Measurements from ENCODE around the gene PNCK.
"Not testable (repeated sequence)": the region's sequence is repeated elsewhere in the genome, so short reads cannot be mapped to it uniquely, and the experiment has no call there.

PNCK gene

DNA sequence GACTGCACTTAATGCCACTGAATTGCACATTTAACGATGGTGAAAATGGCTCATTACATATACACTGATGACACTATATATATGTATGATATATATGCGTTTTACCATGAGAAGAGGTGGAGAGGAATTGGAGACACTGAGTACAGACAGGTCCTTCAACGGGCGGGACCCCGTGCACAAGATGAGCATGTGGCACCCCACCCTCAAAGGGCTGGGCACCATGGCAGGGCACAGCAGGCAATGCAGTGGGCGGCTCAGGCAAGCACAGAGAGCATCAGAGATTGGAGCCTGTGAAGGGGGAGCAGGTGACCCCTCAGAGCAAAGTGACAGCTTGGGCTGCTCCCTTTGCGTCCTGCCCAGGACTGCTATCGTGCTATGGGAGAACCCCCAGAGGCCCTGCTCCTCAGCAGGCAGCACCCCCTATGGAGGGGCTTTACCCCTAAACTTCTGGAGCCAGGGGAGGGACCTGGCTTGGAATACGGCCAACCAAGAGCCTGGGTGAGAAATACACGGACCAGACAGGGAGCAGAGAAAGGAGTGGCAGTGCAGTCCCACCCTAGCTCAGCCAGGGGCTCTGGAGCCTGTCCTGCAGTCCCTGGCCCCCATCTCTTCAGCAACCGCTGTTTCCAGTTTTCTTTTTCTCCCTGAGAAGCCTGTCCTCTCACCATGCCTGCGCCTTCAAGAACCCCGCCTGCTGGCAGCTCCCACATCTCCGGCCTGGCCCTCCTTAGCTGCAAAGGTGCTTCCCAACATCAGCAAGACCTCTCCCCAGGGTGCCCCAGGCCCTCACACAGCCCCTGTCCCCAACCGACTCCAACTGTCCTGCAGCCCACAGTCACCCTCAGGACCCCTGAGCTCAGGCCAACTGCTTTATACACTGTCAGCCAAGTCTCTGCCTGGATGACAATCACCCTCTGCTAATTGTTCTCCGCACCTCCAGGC lies 24.6 kb upstream of the PNCK start:
- H3K4me1 ChIP-seq (ENCODE audit: control insufficient read depth, insufficient read depth, low read length, poor library complexity, severe bottlenecking): no peaks in the 10 kb centered on the region
- H3K9me3 ChIP-seq (ENCODE audit: control insufficient read depth, low read length): no peaks in the 10 kb centered on the region
- H3K27ac ChIP-seq (ENCODE audit: low read depth, low read length, severe bottlenecking): no peak overlapping the region
- peaks cover 9% of the 10 kb centered on the region for H3K36me3 ChIP-seq (ENCODE audit: control insufficient read depth, insufficient read depth, low read length)
- WGBS, 2 experiments (ENCODE audit: insufficient coverage in 2 of 2): 94 to 100% methylated on average over 4 to 9 of the region's 16 CpGs
- no peak overlapping the region for H3K4me3 ChIP-seq (ENCODE audit: extremely low read depth, insufficient read depth, low read length, poor library complexity, severe bottlenecking)

DNA sequence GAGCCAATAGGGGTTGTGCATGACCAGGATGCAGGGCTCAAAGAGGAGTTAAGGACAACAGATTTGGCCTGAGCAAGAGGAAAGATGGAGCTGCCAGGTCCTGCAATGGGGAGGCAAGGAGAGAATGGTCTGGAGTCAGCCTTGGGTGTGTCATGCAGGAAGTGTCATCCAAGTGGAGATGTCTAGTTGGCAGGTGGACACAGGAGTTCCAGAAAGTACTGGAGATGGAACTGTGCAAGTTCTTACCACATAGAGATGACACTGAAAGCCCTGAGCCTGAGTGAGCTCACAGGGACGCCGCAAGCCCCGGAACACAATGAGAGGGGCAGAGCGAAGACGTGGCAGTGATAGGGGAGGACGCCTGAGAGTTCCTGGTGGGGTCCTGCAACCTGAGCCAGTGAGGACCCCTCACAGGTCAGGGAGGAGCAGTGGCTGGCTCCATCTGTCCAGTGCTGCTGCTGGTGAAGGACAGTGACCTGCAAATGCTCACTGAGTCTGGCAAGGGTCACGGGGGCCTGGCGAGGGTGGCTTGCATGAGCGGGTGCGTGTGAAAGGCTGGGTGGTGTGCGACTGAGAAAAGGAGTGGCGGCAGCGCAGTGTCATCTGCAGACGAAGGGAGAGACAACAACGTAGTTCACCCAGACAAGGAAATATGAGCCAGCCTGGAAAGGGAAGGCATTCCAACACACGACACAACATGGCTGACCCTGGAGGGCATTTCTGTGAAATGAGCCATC lies 23.5 kb upstream of the PNCK start:
- 93 to 96% methylated on average over 11 to 15 of the region's 16 CpGs for WGBS, 2 experiments (ENCODE audit: insufficient coverage in 2 of 2)
- H3K9me3 ChIP-seq (ENCODE audit: control insufficient read depth, low read length); H3K4me3 ChIP-seq (ENCODE audit: extremely low read depth, insufficient read depth, low read length, poor library complexity, severe bottlenecking); H3K27ac ChIP-seq (ENCODE audit: low read depth, low read length, severe bottlenecking); H3K36me3 ChIP-seq (ENCODE audit: control insufficient read depth, insufficient read depth, low read length); H3K4me1 ChIP-seq (ENCODE audit: control insufficient read depth, insufficient read depth, low read length, poor library complexity, severe bottlenecking): not testable (repeated sequence)

DNA sequence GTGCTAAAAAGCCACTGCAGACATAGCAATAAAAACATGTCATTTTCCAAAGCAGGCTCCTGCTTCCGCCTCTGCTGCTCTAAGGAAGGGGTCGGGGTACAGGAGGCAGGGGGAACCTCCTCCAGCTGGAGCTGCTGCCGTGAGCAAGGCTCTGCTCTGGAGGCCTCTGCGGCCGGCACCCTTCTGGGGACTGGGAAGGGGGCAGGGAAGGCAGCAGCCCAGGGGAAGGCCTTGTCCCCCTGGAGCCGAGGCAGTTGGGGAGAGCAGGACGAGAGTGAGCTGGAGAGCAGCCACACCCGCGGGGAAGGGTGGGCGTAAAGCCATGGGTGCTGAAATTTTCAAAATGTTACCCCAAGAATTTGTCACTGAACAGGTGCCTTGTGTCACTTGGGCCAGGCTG lies 22.9 kb upstream of the PNCK start:
- not testable (repeated sequence) for H3K36me3 ChIP-seq (ENCODE audit: control insufficient read depth, insufficient read depth, low read length); H3K9me3 ChIP-seq (ENCODE audit: control insufficient read depth, low read length); H3K4me1 ChIP-seq (ENCODE audit: control insufficient read depth, insufficient read depth, low read length, poor library complexity, severe bottlenecking); H3K4me3 ChIP-seq (ENCODE audit: extremely low read depth, insufficient read depth, low read length, poor library complexity, severe bottlenecking); H3K27ac ChIP-seq (ENCODE audit: low read depth, low read length, severe bottlenecking)
- 77 to 100% methylated on average over 3 to 4 of the region's 10 CpGs for WGBS, 2 experiments (ENCODE audit: insufficient coverage in 2 of 2)

DNA sequence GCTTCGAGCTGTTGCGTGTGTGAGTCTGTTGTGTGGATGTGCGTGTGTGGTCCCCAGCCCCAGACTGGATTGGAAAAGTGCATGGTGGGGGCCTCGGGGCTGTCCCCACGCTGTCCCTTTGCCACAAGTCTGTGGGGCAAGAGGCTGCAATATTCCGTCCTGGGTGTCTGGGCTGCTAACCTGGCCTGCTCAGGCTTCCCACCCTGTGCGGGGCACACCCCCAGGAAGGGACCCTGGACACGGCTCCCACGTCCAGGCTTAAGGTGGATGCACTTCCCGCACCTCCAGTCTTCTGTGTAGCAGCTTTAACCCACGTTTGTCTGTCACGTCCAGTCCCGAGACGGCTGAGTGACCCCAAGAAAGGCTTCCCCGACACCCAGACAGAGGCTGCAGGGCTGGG lies 22.5 kb upstream of the PNCK start:
- H3K9me3 ChIP-seq (ENCODE audit: control insufficient read depth, low read length): no peaks in the 10 kb centered on the region
- no peak overlapping the region for H3K27ac ChIP-seq (ENCODE audit: low read depth, low read length, severe bottlenecking)
- 96 to 97% methylated on average over 6 to 7 of the region's 15 CpGs for WGBS, 2 experiments (ENCODE audit: insufficient coverage in 2 of 2)
- H3K4me1 ChIP-seq (ENCODE audit: control insufficient read depth, insufficient read depth, low read length, poor library complexity, severe bottlenecking): no peaks in the 10 kb centered on the region
- H3K4me3 ChIP-seq (ENCODE audit: extremely low read depth, insufficient read depth, low read length, poor library complexity, severe bottlenecking): no peak overlapping the region
- peaks cover 1% of the 10 kb centered on the region for H3K36me3 ChIP-seq (ENCODE audit: control insufficient read depth, insufficient read depth, low read length)

DNA sequence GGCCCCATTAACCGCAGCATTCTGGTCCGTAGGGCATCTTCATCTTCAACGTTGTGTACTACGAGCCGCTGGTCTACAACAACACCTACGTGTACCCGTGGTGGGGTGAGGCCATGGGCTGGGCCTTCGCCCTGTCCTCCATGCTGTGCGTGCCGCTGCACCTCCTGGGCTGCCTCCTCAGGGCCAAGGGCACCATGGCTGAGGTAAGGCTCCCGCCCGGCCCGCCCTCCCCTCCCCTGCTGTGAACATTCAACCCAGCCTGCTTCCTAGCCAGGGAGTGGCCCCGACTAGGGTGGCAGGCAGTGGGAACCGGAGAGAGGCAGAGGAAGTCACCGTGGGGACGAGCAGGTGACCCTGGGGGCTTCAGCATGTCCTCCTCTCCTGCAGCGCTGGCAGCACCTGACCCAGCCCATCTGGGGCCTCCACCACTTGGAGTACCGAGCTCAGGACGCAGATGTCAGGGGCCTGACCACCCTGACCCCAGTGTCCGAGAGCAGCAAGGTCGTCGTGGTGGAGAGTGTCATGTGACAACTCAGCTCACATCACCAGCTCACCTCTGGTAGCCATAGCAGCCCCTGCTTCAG lies 21.2 kb upstream of the PNCK start:
- 96 to 98% methylated on average over 8 to 16 of the region's 23 CpGs for WGBS, 2 experiments (ENCODE audit: insufficient coverage in 2 of 2)
- H3K36me3 ChIP-seq (ENCODE audit: control insufficient read depth, insufficient read depth, low read length): no peaks in the 10 kb centered on the region
- H3K27ac ChIP-seq (ENCODE audit: low read depth, low read length, severe bottlenecking): no peak overlapping the region
- no peak overlapping the region for H3K4me3 ChIP-seq (ENCODE audit: extremely low read depth, insufficient read depth, low read length, poor library complexity, severe bottlenecking)
- no peaks in the 10 kb centered on the region for H3K4me1 ChIP-seq (ENCODE audit: control insufficient read depth, insufficient read depth, low read length, poor library complexity, severe bottlenecking)
- no peaks in the 10 kb centered on the region for H3K9me3 ChIP-seq (ENCODE audit: control insufficient read depth, low read length)

DNA sequence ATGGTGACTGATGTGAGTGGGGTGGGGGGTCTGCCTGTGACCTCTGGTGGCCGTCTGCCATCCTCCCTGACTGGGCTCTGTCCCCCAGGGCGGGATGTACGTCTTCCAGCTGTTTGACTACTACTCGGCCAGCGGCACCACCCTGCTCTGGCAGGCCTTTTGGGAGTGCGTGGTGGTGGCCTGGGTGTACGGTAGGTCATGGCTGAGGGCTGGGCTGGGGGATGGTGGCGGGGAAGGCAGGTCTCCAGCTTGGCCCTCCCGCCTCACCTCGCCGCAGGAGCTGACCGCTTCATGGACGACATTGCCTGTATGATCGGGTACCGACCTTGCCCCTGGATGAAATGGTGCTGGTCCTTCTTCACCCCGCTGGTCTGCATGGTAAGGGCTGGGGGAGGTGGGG lies 20.6 kb upstream of the PNCK start:
- WGBS, 2 experiments (ENCODE audit: insufficient coverage in 2 of 2): 90% methylated on average over 4 to 7 of the region's 16 CpGs
- not testable (repeated sequence) for H3K9me3 ChIP-seq (ENCODE audit: control insufficient read depth, low read length); H3K4me3 ChIP-seq (ENCODE audit: extremely low read depth, insufficient read depth, low read length, poor library complexity, severe bottlenecking); H3K27ac ChIP-seq (ENCODE audit: low read depth, low read length, severe bottlenecking); H3K4me1 ChIP-seq (ENCODE audit: control insufficient read depth, insufficient read depth, low read length, poor library complexity, severe bottlenecking); H3K36me3 ChIP-seq (ENCODE audit: control insufficient read depth, insufficient read depth, low read length)

DNA sequence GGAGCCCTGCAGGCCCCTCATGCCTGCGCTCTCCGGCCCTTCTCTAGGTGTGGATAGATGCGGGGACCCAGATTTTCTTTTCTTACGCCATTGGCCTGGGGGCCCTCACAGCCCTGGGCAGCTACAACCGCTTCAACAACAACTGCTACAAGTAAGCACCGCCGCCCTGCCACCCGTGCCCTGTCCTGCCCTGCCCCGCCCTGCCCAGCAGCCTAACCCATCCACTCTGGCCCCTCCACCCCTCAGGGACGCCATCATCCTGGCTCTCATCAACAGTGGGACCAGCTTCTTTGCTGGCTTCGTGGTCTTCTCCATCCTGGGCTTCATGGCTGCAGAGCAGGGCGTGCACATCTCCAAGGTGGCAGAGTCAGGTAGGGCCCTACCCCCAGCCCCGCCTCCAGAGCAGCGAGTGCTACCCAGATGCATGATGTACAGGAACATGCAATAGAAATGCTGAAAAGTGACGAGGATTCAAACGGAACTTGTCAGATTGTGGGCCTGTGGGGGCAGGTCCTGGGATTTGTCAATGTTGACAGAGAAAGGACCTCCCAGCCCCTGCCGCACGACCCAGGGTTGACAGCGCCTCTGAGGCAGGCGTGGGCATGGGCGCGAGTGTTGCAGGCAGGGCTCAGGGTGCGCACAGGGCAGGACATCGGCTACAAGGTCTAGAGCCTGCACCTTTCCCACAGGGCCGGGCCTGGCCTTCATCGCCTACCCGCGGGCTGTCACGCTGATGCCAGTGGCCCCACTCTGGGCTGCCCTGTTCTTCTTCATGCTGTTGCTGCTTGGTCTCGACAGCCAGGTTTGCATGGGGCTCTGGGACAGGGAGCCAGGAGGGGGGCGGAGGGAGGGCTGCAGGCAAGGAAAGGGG lies 19.8 kb upstream of the PNCK start:
- 98 to 100% methylated on average over 4 to 13 of the region's 31 CpGs for WGBS, 2 experiments (ENCODE audit: insufficient coverage in 2 of 2)

DNA sequence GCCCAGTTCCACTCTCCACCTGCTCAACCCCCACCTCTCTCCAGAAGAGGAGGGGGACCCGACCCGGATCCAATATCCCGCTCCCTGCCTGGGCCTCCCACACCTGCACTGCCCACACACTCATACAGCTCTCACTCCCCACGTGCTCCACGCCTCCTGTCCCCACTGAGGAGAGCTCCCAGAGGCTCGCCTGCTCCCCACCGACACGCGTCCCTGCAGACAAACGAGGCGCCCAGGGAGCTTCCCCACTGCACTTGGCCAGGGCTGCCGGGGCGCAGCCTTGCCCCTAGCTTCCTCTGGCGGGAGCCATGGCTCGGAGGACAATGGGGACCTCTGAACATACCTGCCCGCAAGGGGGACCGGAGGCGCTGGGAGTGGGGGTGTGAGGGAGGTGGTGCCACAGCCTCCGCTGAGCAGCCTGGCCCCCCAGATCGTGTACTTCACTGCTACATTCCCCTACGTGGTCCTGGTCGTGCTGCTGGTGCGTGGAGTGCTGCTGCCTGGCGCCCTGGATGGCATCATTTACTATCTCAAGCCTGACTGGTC lies 19.1 kb upstream of the PNCK start:
- WGBS, 2 experiments (ENCODE audit: insufficient coverage in 2 of 2): 100% methylated on average over 1 to 2 of the region's 24 CpGs
- no peaks in the 10 kb centered on the region for H3K36me3 ChIP-seq (ENCODE audit: control insufficient read depth, insufficient read depth, low read length)
- no peak overlapping the region for H3K4me3 ChIP-seq (ENCODE audit: extremely low read depth, insufficient read depth, low read length, poor library complexity, severe bottlenecking)
- H3K9me3 ChIP-seq (ENCODE audit: control insufficient read depth, low read length): no peaks in the 10 kb centered on the region
- no peak overlapping the region for H3K27ac ChIP-seq (ENCODE audit: low read depth, low read length, severe bottlenecking)
- no peaks in the 10 kb centered on the region for H3K4me1 ChIP-seq (ENCODE audit: control insufficient read depth, insufficient read depth, low read length, poor library complexity, severe bottlenecking)

More for the DNA sequence above, 19.8 kb upstream of the PNCK start:
- Histone ChIP-seq H3K9me3 (ENCODE audit: control insufficient read depth, low read length) (no peaks in the 10 kb centered on the region), H3K27ac (ENCODE audit: low read depth, low read length, severe bottlenecking) (no peak overlapping the region), H3K36me3 (ENCODE audit: control insufficient read depth, insufficient read depth, low read length) (no peaks in the 10 kb centered on the region), H3K4me3 (ENCODE audit: extremely low read depth, insufficient read depth, low read length, poor library complexity, severe bottlenecking) (no peak overlapping the region), H3K4me1 (ENCODE audit: control insufficient read depth, insufficient read depth, low read length, poor library complexity, severe bottlenecking) (no peaks in the 10 kb centered on the region)

DNA sequence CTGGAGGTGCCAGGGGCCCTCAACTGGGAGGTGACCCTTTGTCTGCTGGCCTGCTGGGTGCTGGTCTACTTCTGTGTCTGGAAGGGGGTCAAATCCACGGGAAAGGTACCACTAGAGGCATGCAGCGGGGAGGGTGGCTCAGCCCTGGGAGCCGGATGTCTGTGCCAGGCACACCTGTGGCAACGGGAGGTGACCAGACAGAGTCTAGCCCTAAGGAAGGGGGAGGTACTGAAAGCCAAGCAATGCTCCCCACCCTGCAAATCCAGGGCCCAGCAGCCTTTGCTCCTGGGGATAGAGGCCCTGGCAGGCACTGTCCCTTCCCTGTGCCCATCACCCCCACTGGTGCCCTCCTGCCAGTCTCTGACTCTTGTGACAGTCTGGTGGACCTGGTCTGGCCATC lies 18.4 kb upstream of the PNCK start:
- no peaks in the 10 kb centered on the region for H3K36me3 ChIP-seq (ENCODE audit: control insufficient read depth, insufficient read depth, low read length)
- WGBS, 2 experiments (ENCODE audit: insufficient coverage in 2 of 2): 88 to 90% methylated on average over 2 to 3 of the region's 4 CpGs
- H3K27ac ChIP-seq (ENCODE audit: low read depth, low read length, severe bottlenecking): no peak overlapping the region
- no peaks in the 10 kb centered on the region for H3K9me3 ChIP-seq (ENCODE audit: control insufficient read depth, low read length)
- H3K4me3 ChIP-seq (ENCODE audit: extremely low read depth, insufficient read depth, low read length, poor library complexity, severe bottlenecking): no peak overlapping the region
- no peaks in the 10 kb centered on the region for H3K4me1 ChIP-seq (ENCODE audit: control insufficient read depth, insufficient read depth, low read length, poor library complexity, severe bottlenecking)
